Stimulated activated CD4-positive, alpha-beta T cell treated with anti-CD3 and anti-CD28 coated beads, Interleukin-4, amount 100 ng/mL, for 1 hour (primary cell): Measurements from ENCODE around the gene CCDC110.
"Not testable (repeated sequence)": the region's sequence is repeated elsewhere in the genome, so short reads cannot be mapped to it uniquely, and the experiment has no call there.

ENCODE experiments used
- DNase-seq: peaks from one replicate; pipeline ENCODE4 v3.0.0-alpha.2; 2020

The CCDC110 gene

GRCh38 chr4:185471235-185472102 lies at the start of gene CCDC110:
Gene CCDC110, minus strand, starts transcription at chr4:185471733. Its CDS starts 50 bp downstream, at chr4:185471683.
- DNase-seq = peak; percentile 92

DNA sequence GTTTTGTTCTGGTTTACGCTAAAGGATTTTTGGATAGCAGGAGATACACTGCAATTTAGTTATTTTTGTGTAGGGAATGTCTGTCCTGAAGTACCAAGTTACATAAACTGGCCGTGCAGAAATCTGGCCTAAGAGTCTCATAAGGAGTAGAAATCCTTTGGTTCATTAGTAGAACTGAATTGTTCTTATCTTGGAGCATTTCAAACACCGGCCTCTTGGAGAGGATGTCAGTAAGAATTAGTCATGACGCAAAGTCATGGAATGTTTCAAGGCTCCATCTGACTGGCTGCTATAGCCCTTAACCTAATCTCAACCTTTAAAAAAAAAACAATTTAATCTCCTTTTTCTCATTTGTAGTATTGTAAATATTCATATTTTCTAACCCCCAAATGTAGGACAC lies 48.6 kb upstream of the CCDC110 start:
- DNase-seq = no peak

DNA sequence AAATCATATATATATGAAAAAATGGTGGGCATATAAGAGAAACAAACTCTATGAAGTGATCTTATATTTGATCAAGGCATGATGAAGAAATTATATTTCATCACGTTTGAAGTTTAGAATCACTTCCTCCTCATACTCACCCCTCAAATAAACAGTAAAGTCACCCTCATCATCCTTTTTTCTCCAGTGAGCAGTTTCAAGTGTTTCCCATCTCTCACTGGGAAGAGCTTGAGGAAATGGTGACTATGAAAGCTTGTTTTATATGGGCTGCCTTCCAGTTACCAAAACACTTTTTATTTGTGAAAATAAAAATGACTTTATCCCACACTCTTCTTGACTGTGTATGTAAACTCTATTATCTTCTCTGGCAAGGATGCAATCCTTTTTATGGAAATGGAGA lies 47.0 kb upstream of the CCDC110 start:
- no peak for DNase-seq

DNA sequence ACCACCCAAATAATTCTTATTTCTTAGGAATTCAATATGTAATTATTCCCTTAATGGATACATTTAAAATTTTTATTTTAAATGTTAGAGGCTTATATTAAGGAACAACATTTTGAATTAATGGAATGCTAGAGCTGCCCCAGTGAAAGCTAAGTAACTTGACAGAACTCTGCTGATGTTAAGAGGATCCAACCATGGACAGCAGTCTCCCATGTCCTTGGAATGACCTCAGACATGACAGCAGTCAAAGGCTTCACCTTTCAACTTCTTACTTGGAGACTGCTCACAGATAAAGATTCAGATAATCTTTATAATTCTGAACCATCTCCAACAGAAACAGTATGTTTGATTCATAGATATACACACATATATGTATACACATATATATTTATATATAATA lies 46.5 kb upstream of the CCDC110 start:
- no peak for DNase-seq

DNA sequence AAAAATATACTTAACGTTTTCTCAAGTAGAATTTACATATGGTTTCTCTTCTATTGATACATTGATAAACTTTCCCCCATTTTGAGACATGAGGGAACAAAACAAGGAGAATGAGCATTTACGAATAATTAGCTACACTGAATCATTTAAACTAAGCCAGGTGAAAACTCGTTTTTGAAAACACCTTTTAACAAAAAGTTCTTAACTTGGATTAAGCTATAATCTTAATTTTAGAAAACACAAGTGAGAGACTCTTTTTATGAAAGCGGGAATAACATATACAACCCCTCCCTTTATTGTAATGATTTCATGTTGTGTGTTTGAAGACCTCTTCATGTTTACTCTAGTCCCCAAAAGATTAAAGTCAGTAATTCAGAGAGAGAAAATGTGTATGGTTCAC lies 43.7 kb upstream of the CCDC110 start:
- DNase-seq = no peak

- no peak for DNase-seq
These were observed 42.7 kb upstream of the CCDC110 start for GRCh38 chr4:185514182-185514697.

DNA sequence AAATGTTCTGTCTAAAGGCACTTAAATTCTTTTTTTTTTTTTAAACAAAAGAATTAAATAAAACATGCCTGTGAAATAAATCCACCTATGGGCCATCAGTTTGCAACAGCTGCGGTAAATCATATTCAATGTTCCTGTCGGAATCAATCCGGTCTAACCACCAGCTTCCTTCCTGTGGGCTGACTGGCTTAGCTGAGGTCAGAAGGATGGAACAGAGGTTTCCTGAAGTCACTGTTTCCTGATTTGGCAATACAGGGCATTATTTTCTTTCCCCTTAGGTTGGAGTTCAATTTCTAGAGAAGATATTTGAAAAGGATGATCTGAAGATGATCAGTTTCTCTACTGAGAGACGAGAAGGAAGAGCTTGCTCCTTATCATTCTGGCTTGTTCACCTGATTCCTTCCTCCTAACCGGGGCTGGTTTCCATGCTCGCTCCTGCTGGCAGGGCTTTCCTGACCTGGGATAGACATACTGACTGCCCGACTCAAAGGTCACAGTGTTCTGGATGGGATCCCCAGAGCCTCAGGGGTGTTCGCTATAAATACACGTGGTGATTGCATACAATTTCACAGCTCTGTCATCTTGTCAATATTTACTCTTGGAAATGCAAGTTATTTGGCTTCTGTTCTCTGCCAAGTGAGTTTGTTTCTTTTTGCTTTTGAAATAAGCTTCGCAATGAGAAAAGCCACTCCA lies 42.1 kb upstream of the CCDC110 start:
- no peak for DNase-seq

- DNase-seq = no peak
These were observed 41.0 kb upstream of the CCDC110 start for GRCh38 chr4:185512516-185512915.

GRCh38 chr4:185511243-185511642 lies 39.7 kb upstream of the CCDC110 start:
- DNase-seq = not testable (repeated sequence)

GRCh38 chr4:185510806-185511205 lies 39.3 kb upstream of the CCDC110 start:
- DNase-seq = no peak

DNA sequence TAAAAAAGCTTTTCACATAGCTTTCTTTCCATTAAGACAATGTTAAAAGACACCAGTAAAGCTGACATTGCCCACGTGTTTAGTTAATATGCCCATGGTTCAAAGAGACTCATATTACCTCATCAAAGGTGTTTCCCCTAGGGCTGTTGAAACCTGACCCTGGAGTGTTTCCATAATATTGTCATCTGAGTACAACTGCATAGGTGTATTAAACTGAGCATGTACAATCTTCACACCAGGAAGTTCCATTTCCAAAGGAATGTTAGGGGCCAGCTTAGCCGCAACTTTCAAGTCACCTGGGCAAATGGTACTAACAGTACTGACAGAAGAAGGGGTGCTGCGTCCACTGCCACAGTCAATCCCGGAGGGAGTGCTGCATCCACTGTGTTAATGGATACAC lies 36.6 kb upstream of the CCDC110 start:
- no peak for DNase-seq

GRCh38 chr4:185506422-185506821 lies 34.9 kb upstream of the CCDC110 start:
- no peak for DNase-seq

DNA sequence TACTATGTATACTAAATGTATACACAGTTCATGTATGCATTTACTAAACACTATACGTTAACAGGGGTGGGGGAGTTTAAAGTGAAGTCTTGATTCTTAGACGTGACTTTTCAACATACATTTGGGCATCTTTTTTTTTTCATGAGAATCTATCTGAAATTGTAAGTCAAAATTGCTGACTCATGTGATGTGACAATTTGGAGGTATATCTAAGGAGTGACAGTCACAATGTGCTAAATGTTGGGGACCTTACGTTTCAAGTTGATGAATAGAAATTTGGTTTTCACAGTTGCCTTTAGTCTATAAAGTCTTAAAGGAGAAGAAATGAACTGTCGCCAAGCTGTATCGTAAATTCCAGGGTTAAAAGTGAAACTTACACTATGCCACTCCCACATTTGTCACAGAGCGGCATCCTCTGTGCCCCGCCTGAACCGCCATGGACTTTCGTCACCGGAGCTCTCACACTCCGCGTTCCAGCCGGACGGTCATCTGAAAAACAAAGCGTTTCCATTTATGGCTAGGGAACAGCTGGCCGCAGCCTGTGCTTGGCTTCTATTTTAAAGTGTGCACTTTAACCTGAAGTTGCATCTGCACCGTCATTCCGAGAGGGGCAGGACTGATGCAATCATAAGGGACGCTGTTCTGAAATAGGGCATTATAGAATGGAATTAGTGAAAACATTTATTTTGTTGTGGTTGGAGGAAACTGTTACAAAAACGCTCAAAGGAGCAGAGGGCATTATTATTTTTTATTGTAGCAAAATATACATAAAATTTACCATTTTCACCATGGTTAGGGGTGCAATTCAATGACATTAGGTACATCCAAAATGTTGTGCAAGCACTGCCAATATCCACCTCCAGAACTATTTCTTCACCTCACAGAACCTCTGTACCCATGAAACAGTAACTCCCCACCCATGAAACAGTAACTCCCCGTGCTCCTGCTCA lies 32.8 kb upstream of the CCDC110 start:
- DNase-seq = no peak

- DNase-seq = no peak
These were observed 30.9 kb upstream of the CCDC110 start for GRCh38 chr4:185502386-185502785.

DNA sequence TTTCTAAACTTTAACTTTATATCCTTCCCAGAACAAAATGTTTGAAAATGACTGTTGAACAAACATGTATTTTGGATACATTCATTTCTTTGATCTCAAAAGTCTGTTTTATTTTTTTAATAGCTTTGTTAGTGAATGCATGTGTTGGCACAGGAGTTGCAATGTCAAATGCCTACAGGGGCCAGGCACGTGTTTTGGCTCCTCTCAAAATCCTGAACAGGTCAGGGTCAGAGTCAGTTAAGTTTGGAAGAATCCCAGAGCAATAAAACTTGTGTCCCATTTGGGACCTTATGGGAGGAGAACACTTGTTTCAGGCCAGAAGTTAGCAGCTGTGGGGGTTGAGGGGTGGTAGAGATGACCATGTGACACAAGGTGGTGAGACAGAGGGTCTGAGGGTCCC lies 29.0 kb upstream of the CCDC110 start:
- DNase-seq = no peak

DNA sequence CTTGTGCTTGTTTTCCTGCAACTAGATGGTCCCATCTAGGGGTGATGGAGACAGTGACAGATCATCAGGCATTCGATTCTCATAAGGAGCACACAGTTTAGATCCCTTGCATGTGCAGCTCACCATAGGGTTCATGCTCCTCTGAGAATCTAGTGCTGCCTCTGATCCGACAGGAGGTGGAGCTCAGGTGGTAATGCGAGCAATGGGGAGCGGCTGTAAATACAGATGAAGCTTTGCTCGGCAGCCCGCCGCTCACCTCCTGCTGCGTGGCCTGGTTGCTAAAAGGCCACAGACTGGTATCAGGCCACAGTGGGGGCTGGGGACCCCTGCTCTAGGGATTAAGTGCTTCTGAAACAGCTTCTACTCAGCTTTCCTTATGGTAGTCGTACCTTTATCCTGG lies 28.5 kb upstream of the CCDC110 start:
- no peak for DNase-seq

DNA sequence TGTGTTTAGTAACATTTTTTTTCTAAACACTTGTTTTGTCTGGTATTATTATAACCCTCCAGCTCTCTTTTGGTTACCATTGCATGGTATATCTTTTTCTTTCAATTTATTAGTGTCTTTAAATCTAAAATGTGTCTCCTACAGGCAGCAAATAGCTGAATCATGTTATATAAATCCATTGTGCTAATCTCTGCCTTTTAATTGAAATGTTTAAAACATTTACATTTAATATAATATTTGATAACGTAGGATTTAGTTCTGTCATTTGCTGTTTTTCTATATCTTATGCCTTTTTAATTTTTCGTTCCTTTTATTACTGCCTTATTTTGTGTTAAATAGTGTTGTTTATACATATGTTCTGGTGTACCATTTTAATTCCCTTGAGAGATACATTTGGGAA lies 17.1 kb upstream of the CCDC110 start:
- DNase-seq = no peak

- DNase-seq = no peak
These were observed 9.9 kb upstream of the CCDC110 start for GRCh38 chr4:185481401-185481800.

GRCh38 chr4:185480016-185480732 lies 8.6 kb upstream of the CCDC110 start:
- no peak for DNase-seq

- DNase-seq = no peak
These were observed 8.0 kb upstream of the CCDC110 start for GRCh38 chr4:185479507-185479971.

DNA sequence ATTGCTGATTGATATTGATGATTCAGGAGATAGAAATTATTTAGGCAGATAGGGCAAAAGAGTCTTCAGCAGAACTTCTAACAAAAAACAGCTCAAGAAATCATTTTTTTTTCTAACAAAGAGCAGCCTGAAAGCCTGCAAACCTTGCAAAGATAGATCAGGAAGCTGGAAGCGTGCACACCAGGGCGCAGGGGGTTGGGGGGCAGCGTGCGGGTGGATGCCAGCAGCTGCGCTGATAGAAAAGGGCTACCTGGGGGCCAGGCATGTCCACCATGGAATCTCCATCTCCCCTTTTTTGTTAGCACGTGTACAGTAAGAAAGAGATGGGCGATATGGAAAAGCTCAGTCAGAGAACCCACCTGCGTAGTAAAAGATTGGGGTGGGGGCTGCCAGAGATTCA lies 1.7 kb upstream of the CCDC110 start:
- DNase-seq = no peak

DNA sequence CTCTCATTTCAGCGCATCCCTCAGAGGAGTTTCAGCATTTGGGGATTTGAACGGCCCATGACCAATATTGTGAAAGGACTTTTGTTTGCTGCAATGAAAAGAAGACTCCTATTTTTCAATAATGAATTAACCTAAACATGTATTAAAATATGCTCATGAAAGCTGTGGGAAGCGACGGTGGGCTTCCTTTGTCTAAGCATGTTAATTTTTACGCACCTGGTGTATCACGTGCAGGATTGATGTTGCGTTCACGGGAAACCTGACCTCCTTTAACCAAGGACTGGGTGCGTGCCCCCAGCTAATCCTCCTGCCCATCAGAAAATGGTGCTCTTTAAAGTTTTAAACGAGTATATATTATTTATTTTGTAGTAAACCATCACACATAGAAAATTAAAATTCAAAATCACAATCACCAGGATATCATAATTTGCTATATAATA lies 590 bp upstream of the CCDC110 start:
- DNase-seq = no peak
